ENCODE measurements around the gene SEC23A.

DNA sequence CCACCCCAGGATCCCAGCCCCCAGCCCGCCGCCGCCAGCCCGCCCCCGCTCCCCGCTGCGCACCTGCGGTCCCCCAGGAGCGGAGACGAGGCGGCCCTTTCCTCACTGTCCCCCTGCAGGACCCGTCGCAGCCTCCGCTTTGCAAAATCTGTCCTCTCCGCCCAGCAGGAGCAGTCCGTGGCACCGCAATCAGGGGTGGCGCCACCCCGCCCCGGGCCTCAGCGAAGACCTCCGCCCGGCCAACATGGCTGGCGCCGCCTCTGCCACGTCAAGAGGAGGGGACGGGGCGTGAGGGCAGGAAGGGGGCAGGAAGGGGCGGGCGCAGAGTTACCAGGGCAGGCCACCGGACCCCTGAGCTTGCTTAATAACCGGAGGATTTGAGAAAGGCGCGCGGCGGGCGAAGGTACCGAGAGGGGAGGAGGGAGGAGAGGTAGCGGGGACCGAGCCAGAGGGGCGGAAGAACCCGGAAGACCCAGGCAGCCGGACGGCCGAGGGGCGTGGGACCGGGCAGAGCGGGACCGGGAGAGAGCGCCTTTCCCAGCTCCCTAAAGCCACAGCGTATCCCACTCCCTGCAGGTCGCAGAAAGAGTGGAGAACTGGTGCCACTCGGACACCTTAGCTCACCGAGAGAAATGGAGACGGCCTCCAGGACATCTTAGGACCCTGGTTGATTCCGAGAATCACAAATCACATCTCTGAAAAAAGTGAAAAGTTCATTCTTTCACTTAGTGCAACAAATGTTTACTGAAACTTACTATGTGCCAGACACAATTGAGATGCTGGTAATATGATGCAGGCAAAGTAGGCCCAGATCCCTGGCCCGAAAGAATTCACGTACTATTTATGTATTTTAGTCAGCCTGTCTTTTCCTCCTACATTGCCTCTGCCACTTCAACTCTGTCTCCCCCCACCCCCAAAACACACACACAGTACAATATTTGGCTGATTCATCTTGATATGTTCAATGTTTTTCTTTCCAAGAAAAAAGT is at the start of gene SEC23A:
- TF ChIP-seq, protein P1, sequence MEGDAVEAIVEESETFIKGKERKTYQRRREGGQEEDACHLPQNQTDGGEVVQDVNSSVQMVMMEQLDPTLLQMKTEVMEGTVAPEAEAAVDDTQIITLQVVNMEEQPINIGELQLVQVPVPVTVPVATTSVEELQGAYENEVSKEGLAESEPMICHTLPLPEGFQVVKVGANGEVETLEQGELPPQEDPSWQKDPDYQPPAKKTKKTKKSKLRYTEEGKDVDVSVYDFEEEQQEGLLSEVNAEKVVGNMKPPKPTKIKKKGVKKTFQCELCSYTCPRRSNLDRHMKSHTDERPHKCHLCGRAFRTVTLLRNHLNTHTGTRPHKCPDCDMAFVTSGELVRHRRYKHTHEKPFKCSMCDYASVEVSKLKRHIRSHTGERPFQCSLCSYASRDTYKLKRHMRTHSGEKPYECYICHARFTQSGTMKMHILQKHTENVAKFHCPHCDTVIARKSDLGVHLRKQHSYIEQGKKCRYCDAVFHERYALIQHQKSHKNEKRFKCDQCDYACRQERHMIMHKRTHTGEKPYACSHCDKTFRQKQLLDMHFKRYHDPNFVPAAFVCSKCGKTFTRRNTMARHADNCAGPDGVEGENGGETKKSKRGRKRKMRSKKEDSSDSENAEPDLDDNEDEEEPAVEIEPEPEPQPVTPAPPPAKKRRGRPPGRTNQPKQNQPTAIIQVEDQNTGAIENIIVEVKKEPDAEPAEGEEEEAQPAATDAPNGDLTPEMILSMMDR (IDR thresholded peaks at IDR 0.05) = peak; percentile 27
- TF ChIP-seq EZH2 (IDR thresholded peaks at IDR 0.05) = no peak
